ENCODE data around the gene ETV3L.
"Not testable (repeated sequence)": the region's sequence is repeated elsewhere in the genome, so short reads cannot be mapped to it uniquely, and the experiment has no call there.

ETV3L gene

DNA sequence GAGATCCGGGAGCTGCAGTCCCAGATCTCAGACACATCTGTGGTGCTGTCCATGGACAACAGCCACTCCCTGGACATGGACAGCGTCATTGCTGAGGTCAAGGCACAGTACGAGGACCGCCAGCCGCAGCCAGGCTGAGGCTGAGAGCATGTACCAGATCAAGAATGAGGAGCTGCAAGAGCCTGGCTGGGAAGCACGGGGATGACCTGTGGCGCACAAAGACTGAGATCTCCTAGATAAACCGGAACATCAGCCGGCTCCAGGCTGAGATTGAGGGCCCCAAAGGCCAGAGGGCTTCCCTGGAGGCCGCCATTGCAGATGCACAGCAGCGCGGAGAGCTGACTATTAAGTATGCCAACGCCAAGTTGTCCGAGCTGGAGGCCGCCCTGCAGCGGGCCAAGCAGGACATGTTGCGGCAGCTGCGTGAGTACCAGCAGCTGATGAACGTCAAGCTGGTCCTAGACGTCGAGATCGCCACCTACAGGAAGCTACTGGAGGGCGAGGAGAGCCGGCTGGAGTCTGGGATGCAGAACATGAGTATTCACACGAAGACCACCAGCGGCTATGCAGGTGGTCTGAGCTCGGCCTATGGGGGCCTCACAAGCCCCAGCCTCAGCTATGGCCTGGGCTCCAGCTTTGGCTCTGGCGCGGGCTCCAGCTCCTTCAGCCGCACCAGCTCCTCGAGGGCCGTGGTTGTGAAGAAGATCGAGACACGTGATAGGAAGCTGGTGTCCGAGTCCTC, 25.5 kb downstream of the ETV3L start:
- no peak for DNase-seq

DNA sequence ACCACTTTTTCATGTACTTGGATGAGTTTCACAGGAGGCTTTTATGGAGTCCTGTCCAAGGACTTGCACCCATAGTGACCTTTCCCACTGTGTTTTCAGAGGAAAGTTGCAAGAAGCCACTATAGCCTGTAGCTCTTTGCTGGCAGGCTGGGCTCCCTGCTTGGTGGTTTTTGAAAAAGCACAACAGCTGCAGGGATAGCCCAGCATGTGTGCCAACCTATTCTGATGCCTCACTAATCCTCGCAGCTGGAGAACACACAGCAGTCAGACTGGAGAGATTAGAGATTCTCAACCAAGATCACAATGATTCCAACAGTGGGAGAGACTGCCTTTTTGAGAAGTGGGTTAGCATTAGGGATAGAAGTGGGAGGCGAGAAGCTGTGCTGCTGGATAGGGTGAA, 30.0 kb downstream of the ETV3L start:
- DNase-seq = no peak

DNA sequence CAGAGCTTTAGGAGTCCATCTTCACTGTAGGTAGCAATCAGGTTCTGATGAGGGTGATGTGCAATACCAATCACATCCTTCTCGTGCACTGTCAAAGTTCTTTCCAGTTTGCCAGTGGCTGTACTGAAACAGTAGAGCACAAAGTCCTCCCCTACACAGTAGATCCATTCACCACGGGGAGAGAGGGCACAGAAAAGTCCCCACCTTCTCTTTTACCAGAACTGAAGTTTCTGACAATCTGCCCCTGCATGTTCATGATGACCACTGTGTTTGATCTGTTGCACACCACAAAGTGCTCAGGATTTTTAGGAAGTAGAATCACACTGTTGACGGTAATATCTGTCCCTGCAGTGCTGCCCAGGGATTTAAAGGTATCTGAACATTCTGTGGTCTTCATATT, 40.4 kb downstream of the ETV3L start:
- not testable (repeated sequence) for DNase-seq

DNA sequence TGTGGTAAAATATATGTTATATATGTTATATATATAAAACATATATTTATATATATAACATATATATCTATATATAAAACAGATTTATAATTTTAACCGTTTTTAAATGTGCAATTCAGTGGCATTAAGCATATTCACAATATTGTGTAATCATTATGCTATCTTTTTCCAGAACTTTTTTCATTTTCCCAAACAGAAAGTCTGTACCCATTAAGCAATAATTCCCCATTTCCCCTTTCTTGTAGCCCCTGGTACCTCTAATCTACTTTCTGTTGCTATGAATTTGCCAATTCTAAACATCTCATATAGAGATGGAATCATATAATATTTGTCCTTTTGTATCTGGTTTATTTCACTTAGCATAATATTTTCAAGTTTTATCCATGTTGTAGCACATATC, 43.3 kb downstream of the ETV3L start:
- no peak for DNase-seq

DNA sequence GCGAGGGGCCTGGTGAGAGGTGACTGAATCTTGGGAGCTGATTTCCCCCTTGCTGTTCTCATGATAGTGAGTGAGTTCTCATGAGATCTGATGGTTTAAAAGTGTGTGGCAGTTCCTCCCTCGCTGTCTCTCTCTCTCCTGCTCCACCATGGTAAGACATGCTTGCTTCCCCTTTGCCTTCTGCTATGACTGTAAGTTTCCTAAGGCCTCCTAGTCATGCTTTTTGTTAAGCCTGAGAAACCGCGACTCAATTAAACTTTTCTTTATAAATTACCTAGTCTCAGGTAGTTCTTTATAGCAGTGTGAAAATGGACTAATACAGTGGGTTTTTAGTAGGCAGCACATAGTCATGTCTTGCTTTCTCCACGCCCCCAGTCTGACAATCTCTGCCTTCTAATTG, 43.9 kb downstream of the ETV3L start:
- DNase-seq = not testable (repeated sequence)

DNA sequence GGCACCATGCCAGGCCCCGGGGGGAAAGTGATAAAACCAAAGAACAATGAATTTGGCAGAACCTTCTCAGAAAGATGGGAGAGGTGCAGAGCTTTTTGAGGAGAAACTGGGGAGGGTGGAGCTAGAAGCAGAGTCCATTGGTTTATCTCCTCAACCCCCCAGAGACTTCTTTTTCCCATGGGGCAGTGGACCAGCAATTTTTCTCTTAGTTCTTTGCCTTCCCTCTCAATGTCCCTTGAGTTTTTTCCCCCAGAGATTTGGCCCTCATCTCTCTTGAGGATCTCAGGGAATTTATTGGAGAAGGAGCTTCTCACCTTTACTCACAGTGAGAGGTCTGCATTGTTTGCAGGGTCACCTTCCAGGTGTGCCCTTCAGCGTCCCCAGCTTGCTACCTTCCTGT, 48.8 kb downstream of the ETV3L start:
- no peak for DNase-seq

DNA sequence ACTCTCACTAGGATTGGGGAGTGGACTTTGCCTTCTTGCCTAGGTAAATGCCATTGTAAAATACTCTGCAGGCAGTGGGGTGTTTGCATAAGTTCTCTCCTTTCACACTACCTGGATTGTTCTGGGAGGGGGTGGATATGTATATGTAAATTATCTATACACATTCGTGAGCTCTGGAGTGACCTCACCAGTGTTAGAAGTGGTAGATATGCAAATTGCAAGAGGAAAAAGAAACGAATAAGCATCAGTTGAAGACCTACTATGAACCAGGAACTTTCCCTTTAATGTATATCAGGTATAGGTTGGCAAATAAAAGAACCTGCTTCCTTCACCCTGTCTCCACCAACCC, 52.6 kb downstream of the ETV3L start:
- no peak for DNase-seq

DNA sequence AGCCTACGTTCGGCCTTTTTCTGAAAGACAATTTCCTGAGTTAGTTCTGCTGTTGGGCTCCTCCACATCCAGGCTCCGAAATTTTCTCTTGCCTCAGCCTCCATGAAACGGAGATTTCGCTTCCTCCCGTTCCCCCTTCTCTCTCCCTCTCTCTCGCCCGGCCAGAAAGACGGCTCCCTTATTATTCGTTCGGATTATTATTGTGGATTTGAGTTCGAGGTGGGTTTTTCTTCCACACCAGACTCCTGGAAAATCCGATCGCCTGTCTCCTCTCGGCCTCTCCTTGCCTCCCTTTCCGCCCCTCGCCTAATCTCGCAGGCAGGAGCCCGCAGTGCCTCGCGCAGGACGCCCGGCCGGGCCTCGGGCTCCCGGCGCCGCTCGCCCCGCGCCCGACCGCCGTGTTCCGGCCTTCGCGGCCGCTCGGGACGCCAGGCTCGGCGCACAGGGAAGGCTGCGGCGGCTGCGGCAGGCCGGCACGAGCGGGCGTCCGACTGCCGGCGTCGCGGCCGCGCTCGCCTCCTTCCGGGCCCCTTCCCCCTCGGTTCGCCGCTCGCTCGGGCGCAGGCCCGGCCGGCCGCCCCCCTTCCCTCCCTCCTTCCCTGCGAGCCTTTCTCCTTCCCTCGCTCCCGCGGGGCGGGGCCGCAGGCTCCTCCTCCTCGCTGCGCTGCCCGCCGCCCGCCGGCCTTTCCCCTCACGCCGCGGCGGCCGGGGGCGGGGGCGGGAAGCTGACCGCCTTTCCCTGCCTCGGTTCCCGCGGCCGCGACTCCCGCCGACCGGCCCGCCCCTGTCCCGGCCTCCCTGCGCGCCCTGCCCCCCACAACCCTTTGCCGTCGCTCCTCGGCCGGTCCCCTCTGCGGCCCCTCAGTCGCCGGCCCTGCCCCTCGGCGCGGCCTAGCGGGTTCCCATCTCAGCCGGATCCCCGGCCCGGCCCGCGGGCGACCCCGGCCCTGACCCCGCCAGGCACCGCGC, 54.1 kb downstream of the ETV3L start, which contains the start of gene ARHGEF11:
ARHGEF11 (minus strand) TSS at position 493 of the 969 bp plus-strand sequence. CDS start 1,412 bp downstream, outside the sequence.
- DNase-seq = no peak

DNA sequence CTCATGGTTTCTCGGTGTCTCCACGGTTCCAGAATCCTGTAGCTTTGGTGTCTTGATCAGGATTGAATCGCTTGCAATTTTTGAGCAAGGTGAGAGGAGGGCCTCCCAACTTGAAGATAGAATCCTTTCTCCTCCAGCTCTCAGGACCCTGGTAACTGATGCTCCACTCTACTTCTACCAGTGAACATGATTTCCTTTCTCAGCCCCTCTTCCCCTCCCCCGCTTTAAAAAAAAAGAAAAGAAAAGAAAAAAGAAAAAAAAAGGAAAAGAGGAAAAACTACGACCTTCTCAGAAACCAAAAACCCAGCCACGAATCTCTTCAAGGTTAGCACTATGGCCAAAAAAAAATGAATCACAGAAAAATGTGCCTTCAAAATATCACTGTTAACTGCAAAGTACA, 55.3 kb downstream of the ETV3L start:
- DNase-seq = no peak

DNA sequence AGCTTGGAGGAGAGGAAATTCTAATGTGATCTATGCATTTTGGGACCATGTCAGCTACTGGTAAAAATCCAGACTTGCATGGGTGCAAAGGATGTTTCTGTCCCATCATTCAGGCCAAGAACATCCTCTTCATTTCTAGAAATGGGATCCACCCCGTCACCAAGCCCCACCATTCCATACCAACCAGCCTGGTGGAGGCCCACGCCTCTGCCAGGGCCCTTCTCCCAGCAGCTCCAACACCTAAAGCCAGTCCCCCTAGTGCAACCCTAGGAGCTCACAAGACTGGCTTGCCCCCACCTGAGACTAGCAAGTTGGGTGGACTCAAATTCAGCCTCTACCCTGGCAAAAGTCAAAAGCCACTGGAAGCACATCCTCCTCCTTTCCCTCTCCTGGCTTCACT, 55.9 kb downstream of the ETV3L start:
- DNase-seq = no peak

DNA sequence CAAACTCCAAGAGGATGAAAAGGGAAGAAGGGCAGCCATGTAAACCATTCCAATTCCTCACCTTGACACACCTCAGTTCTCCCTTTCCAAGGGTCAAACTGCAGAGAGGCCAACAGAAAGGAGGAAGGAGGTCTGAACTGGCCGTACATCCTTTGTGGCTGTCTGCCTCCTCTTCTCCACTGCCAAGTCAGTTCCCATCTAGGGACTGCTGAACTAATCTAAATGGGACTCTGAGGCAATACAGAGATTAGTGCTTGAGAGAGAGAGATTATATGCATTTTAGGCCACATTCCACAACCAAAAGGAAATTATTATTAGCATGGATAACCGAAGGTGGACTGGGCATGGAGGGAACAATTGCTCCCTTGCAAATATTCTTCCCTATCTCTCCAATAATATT, 56.8 kb downstream of the ETV3L start:
- no peak for DNase-seq
